GM23338 (cell line): Measurements from ENCODE around the gene SORD. TPM values are rescaled to one million over a fixed set of nuclear protein-coding genes. Genes with fewer than 3 reads are reported as not detected.

Experiments used
- ATAC-seq: fragments of 200-7000 bp; cut with Tn5 transposase; 3 replicates; pipeline ENCODE4 v1.9.1; 2020
- DNase-seq: peaks from one replicate; pipeline ENCODE4 v3.0.0-alpha.2; 2015; ENCODE audit warnings: low spot score
- H2AFZ ChIP-seq: fragments of 200-600 bp; sonication (generic); 2 replicates; pipeline ENCODE4 v1.8.0; 2016; ENCODE audit warnings: antibody characterized with exemption, mild to moderate bottlenecking, moderate library complexity
- H3F3A ChIP-seq: fragments of 200-600 bp; sonication (generic); replicated peaks from 2 replicates; pipeline ENCODE4 v1.8.0; 2017; ENCODE audit warnings: antibody characterized with exemption, mixed run types, low read depth
- H3K27ac ChIP-seq: fragments of 200-600 bp; sonication (generic); 2 replicates; pipeline ENCODE4 v1.6.1; 2016; ENCODE audit warnings: low read depth
- H3K27me3 ChIP-seq: fragments of 200-600 bp; sonication (generic); 2 replicates; pipeline ENCODE4 v1.8.0; 2016; ENCODE audit warnings: mild to moderate bottlenecking, mixed run types, moderate library complexity; ENCODE audit not compliant: insufficient read depth
- H3K36me3 ChIP-seq: fragments of 200-600 bp; sonication (generic); 2 replicates; pipeline ENCODE4 v1.8.0; 2016; ENCODE audit warnings: mild to moderate bottlenecking; ENCODE audit not compliant: insufficient read depth
- H3K4me1 ChIP-seq: fragments of 200-600 bp; sonication (generic); 2 replicates; pipeline ENCODE4 v1.8.0; 2016; ENCODE audit warnings: mild to moderate bottlenecking, moderate library complexity; ENCODE audit not compliant: insufficient read depth
- H3K4me2 ChIP-seq: fragments of 200-600 bp; sonication (generic); 2 replicates; pipeline ENCODE4 v1.7.1; 2017; ENCODE audit warnings: mixed run types
- H3K4me3 ChIP-seq: fragments of 200-600 bp; sonication (generic); 2 replicates; pipeline ENCODE4 v1.6.1; 2016; ENCODE audit warnings: mixed run types
- H3K79me2 ChIP-seq: fragments of 200-600 bp; sonication (generic); replicated peaks from 2 replicates; pipeline ENCODE4 v1.8.0; 2017; ENCODE audit warnings: mild to moderate bottlenecking; ENCODE audit not compliant: insufficient read depth
- H3K9me2 ChIP-seq: fragments of 200-600 bp; sonication (generic); 2 replicates; pipeline ENCODE4 v1.8.0; 2017; ENCODE audit not compliant: insufficient read depth
- H4K20me1 ChIP-seq: fragments of 200-600 bp; sonication (generic); replicated peaks from 2 replicates; pipeline ENCODE4 v1.8.0; 2017; ENCODE audit warnings: mild to moderate bottlenecking; ENCODE audit not compliant: insufficient read depth
- H3K27ac Mint-ChIP-seq: 2 replicates; pipeline ENCODE4 v1.8.0; 2020; ENCODE audit warnings: inconsistent platforms, mild to moderate bottlenecking, moderate library complexity, mixed read lengths
- H3K27me3 Mint-ChIP-seq: 3 replicates; pipeline ENCODE4 v1.8.0; 2022; ENCODE audit warnings: low read depth, mild to moderate bottlenecking, moderate library complexity, mixed read lengths, inconsistent platforms; ENCODE audit not compliant: insufficient read depth, poor library complexity
- H3K36me3 Mint-ChIP-seq: 3 replicates; pipeline ENCODE4 v1.8.0; 2021; ENCODE audit warnings: low read depth, mild to moderate bottlenecking, inconsistent platforms, moderate library complexity, mixed read lengths
- H3K4me1 Mint-ChIP-seq: 3 replicates; pipeline ENCODE4 v1.8.0; 2020; ENCODE audit warnings: mild to moderate bottlenecking, inconsistent platforms, mixed read lengths
- H3K4me3 Mint-ChIP-seq: 3 replicates; pipeline ENCODE4 v1.8.0; 2021; ENCODE audit warnings: moderate library complexity, mild to moderate bottlenecking, inconsistent platforms, mixed read lengths
- H3K9me3 Mint-ChIP-seq: 3 replicates; pipeline ENCODE4 v1.8.0; 2020; ENCODE audit warnings: moderate library complexity, mild to moderate bottlenecking, inconsistent platforms, mixed read lengths
- CREB1 ChIP-seq: fragments of 250-450 bp; sonication (Bioruptor Pico); IDR thresholded peaks from 2 replicates; pipeline ENCODE4 v1.5.0; 2020; ENCODE audit warnings: low read depth, mild to moderate bottlenecking, moderate library complexity
- CTCF ChIP-seq, 2 experiments: fragments of 200-600 bp in 1 of 2; sonication (generic) in 1 of 2; conservative IDR thresholded peaks; 2 replicates each; pipeline versions ENCODE4 v1.5.1 to v1.6.1; 2016 to 2017; ENCODE audit warnings: antibody characterized with exemption in 2 of 2, low read depth in 2 of 2, mild to moderate bottlenecking in 2 of 2, moderate library complexity in 1 of 2
- ETS1 ChIP-seq: IDR thresholded peaks from 2 replicates; pipeline ENCODE4 v1.6.1; 2016; ENCODE audit warnings: antibody characterized with exemption
- EZH2phosphoT487 ChIP-seq: fragments of 200-600 bp; sonication (generic); IDR thresholded peaks from one replicate; pipeline ENCODE4 v1.8.1; 2018; ENCODE audit warnings: antibody characterized with exemption; ENCODE audit not compliant: unreplicated experiment
- JUNB ChIP-seq: IDR thresholded peaks from one replicate; pipeline ENCODE4 v1.6.1; 2016; ENCODE audit warnings: antibody characterized with exemption; ENCODE audit not compliant: unreplicated experiment
- POLR2AphosphoS5 ChIP-seq: IDR thresholded peaks from 2 replicates; pipeline ENCODE4 v1.6.1; 2016; ENCODE audit warnings: antibody characterized with exemption, low read depth
- REST ChIP-seq: IDR thresholded peaks from one replicate; pipeline ENCODE4 v1.6.1; 2018; ENCODE audit warnings: antibody characterized with exemption; ENCODE audit not compliant: unreplicated experiment
- STAT1 ChIP-seq: IDR thresholded peaks from one replicate; pipeline ENCODE4 v1.6.1; 2016; ENCODE audit warnings: antibody characterized with exemption; ENCODE audit not compliant: unreplicated experiment
- ZNF114 ChIP-seq: fragments of 250-450 bp; sonication (Bioruptor Pico); IDR thresholded peaks from 2 replicates; pipeline ENCODE4 v1.5.0; 2020; ENCODE audit warnings: mild to moderate bottlenecking, moderate library complexity
- ZNF331 ChIP-seq: fragments of 250-450 bp; sonication (Bioruptor Pico); IDR thresholded peaks from 2 replicates; pipeline ENCODE4 v1.5.0; 2020; ENCODE audit warnings: low read depth, mild to moderate bottlenecking, moderate library complexity
- ZNF462 ChIP-seq: fragments of 250-450 bp; sonication (Bioruptor Pico); IDR thresholded peaks from 2 replicates; pipeline ENCODE4 v1.5.0; 2020; ENCODE audit warnings: mild to moderate bottlenecking, moderate library complexity
- polyA plus RNA-seq: library from polyadenylated mRNA; unstranded; fragments of >200 nt; fragmentation: Nextera tagmentation; extraction: Ambion mirVana; gene quantifications from 2 replicates; pipeline ENCODE4 v1.2.1, GENCODE V29; 2016
- total RNA-seq: library from RNA; depleted of rRNA; stranded (reverse); fragments of >200 nt; shearing (Covaris generic); gene quantifications from 2 replicates; pipeline ENCODE4 v1.2.3, GENCODE V29; 2014

Gene SORD
- total and polyA plus RNA-seq, 2 experiments from 2014 or later: 12.5 to 55.0 TPM

- TF ChIP-seq ZNF462 (CRISPR knock-in tag): no peak
- TF ChIP-seq STAT1: no peak
- no peak for TF ChIP-seq CREB1 (CRISPR knock-in tag)
- no peak for TF ChIP-seq ETS1
Measured at GRCh38 chr15:45097466-45097865, 74.5 kb downstream of the SORD start (continued).

GRCh38 chr15:45099549-45100165 is 76.7 kb downstream of the SORD start:
- H3K9me2 ChIP-seq: no peaks in the 10 kb centered on the region
- H4K20me1 ChIP-seq: no peaks in the 10 kb centered on the region
- no peaks in the 10 kb centered on the region; the same call in 2 of the 3 replicates for H3K9me3 Mint-ChIP-seq
- peaks cover 18% of the 10 kb centered on the region for H3K4me1 Mint-ChIP-seq
- no peaks in the 10 kb centered on the region for H3K36me3 Mint-ChIP-seq
- DNase-seq: no peak
- no peak overlapping the region for H3K4me2 ChIP-seq
- H3K4me3 ChIP-seq: no peak overlapping the region
- no peaks in the 10 kb centered on the region for H3K36me3 ChIP-seq
- peaks cover 15% of the 10 kb centered on the region for H3K4me1 ChIP-seq
- H2AFZ ChIP-seq: no peak overlapping the region
- H3F3A ChIP-seq: no peaks in the 10 kb centered on the region
- no peak overlapping the region for H3K4me3 Mint-ChIP-seq
- no peak for ATAC-seq
- H3K27ac ChIP-seq: no peak overlapping the region
- no peaks in the 10 kb centered on the region for H3K27me3 ChIP-seq
- H3K27me3 Mint-ChIP-seq: peaks cover 12% of the 10 kb centered on the region
- H3K27ac Mint-ChIP-seq: no peak overlapping the region
- H3K79me2 ChIP-seq: no peaks in the 10 kb centered on the region
- TF ChIP-seq ZNF331 (CRISPR knock-in tag): no peak
- no peak for TF ChIP-seq CREB1 (CRISPR knock-in tag)
- TF ChIP-seq REST: no peak
- TF ChIP-seq ETS1: no peak
- no peak for TF ChIP-seq POLR2AphosphoS5
- no peak for TF ChIP-seq CTCF (conservative IDR thresholded peaks at IDR 0.05; ENCODE audit: low read depth in 2 of 2)
- no peak for TF ChIP-seq EZH2phosphoT487
- no peak for TF ChIP-seq JUNB
- no peak for TF ChIP-seq ZNF114 (CRISPR knock-in tag)
